HT-29 (cell line): ENCODE results near the gene ALG9. TPM values are rescaled to one million over a fixed set of nuclear protein-coding genes. Genes with fewer than 3 reads are reported as not detected.

Experiments
- small RNA-seq: library from RNA; depleted of rRNA; stranded (forward); fragments of <200 nt; gene quantifications from one replicate; pipeline ENCODE3, GENCODE V24; 2014
- total RNA-seq: library from RNA; depleted of rRNA; stranded (reverse); fragments of >200 nt; shearing (Covaris generic); gene quantifications from 2 replicates; pipeline ENCODE4 v1.2.3, GENCODE V29; 2014; rRNA removed

The ALG9 gene
- total RNA-seq, 1 experiment from 2014 or later = 23.9 TPM

Small RNA genes within 50 kb of the gene (small RNA-seq; reads per million reads assigned to genes)
- gene GNG5P3 (not detected), gene RPL37AP8 (0.43 reads per million)

Other genes with a start within 250 kb of the ALG9 start
- gene PPP2R1B, start 105.2 kb downstream of the ALG9 start, total RNA-seq = 25.9 and 28.7 TPM in 2 replicates
- 1.8 and 3.1 TPM in 2 replicates for gene FDXACB1, start 7.6 kb upstream of the ALG9 start, total RNA-seq
- 8.8 and 11.9 TPM in 2 replicates for gene CFAP68, start 8.0 kb upstream of the ALG9 start, total RNA-seq
- gene CRYAB, start 40.2 kb upstream of the ALG9 start, total RNA-seq = not detected in 2 replicates
- not detected in 2 replicates for gene HSPB2, start 41.2 kb upstream of the ALG9 start, total RNA-seq
- gene C11orf52, start 47.3 kb upstream of the ALG9 start, total RNA-seq = 4.3 and 6.3 TPM in 2 replicates
- 2.0 and 2.6 TPM in 2 replicates for gene DIXDC1, start 65.8 kb upstream of the ALG9 start, total RNA-seq
- 37.2 and 42.4 TPM in 2 replicates for gene DLAT, start 153.8 kb upstream of the ALG9 start, total RNA-seq
- gene PIH1D2, start 202.4 kb upstream of the ALG9 start, total RNA-seq = 0.52 and 0.97 TPM in 2 replicates
- gene NKAPD1, start 202.7 kb upstream of the ALG9 start, total RNA-seq = 11.0 and 13.4 TPM in 2 replicates
- gene TIMM8B, start 215.2 kb upstream of the ALG9 start, total RNA-seq = 212 and 216 TPM in 2 replicates
- gene SDHD, start 215.3 kb upstream of the ALG9 start, total RNA-seq = 144 and 195 TPM in 2 replicates